GM21717 (cell line): ENCODE measurements around the gene MOSMO.

Source experiments
- ATAC-seq: cut with Tn5 transposase; IDR thresholded peaks from one replicate; pipeline ENCODE4 v1.9.1; 2021; ENCODE audit warnings: mild to moderate bottlenecking, moderate library complexity; ENCODE audit not compliant: unreplicated experiment

MOSMO gene

DNA sequence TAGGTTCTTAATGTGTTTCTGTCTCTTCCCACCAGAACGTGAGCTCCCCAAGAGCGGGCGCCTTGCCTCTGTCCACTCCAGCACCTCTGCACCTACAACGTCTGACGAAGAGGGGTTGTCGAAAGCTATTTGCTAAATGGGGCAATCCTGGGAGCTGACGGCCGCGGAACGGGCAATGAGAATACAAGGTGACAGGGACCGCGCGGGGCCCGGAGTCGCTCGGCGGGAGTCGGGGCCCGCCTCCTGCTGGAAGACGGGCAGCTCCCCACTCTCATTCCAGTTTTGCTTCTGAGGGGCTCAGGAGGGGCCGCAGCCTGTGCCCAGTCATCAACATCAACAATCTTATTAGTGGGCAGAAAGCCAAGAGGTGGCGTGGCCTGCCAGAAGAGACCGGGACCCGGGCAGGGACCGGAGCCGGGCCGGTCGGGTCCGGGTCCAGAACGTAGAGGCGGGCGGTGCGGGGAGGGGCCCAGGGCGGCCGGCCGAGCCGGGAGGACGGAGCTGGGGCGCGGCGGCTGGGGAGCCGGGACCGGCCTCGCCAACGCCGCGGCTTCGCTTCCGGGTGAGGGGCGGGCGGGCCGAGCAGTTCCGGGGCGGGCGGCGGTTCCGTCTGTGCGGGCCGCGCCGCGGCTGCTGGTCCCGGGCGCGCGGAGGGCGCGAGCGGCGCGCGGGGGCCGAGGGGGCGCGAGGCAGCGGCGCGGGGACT lies at the start of gene MOSMO:
MOSMO (plus strand) TSS at position 603 of the 706 bp plus-strand sequence. CDS start 191 bp downstream, outside the sequence.
- ATAC-seq = peak; percentile 61

DNA sequence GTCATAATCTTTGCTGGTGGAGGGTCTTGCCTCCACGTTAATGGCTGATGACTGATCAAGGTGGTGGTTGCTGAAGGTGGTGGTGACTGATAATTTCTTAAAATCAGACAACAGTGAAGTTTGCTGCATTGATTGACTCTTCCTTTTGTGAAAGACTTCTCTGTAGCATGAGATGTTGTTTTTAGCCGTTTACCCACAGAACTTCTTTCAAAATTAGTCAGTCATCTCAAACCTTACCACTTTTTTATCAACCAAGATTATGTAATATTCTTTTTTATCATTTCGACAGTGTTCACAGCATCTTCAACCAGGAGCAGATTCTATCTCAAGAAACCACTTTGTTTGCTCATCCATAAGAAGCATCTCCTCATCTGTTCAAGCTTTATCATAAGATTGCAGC lies 48.9 kb upstream of the MOSMO start:
- ATAC-seq = no peak

DNA sequence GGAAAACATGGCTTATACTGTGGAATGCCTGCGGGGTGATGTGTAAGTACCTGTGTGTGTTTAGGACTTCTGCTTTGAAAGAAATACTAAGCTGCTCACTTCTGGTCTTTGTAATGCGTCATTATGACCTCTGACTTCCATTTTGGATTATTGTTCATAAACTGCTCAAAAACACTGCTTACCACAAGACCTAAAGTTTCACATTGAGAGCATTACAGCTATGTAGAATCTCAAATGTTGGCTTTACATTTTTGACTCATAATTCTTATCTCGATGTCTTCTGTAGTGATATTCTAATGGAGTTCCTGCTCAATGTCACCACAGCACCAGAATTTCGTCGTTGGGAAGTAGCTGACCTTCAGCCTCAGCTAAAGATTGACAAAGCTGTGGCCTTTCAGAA lies 45.4 kb upstream of the MOSMO start:
- ATAC-seq = no peak

- ATAC-seq = no peak
These were observed 44.0 kb upstream of the MOSMO start for GRCh38 chr16:21963887-21964286.

DNA sequence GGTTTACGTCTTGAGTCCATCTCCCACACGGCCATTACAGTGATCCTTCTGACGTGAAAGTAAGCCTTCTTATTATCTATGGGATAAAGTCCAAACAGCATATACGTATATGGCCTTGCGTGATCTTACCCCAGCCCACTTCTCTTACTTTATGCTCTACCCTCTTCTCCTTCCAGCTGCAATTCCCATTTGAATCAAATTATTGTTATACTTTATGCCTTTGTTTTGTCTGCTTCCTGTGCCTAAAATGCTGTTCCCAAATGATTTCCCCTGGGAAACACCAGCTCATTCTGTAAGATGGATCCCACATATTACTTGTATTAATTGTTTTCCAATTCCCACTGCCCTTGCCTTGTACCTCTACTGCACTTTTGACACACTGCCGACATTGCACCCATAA lies 43.6 kb upstream of the MOSMO start:
- ATAC-seq = no peak

- no peak for ATAC-seq
These were observed 36.1 kb upstream of the MOSMO start for GRCh38 chr16:21971856-21972255.

- ATAC-seq = no peak
These were observed 34.0 kb upstream of the MOSMO start for GRCh38 chr16:21973945-21974344.

GRCh38 chr16:21980032-21980431 lies 27.9 kb upstream of the MOSMO start:
- no peak for ATAC-seq

DNA sequence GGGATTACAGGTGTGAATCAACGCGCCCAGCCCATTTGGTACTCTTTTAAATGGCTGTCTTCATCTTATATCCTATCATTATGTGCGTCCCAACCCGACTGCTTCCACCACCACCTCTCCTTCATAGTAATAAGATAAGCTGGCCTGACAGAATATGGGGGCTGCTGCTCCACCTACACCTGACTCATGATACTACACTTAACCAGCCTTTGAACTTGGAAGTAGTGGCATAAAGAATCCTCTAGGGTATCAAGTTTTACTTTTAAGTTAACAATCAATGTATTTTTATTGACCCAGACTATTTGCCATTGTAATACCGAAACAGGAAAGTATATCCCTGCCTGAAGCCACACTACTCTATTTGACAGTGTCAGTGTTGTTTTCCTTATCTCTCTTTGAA lies 25.8 kb upstream of the MOSMO start:
- ATAC-seq = no peak

GRCh38 chr16:21984062-21984461 lies 23.8 kb upstream of the MOSMO start:
- ATAC-seq = no peak

DNA sequence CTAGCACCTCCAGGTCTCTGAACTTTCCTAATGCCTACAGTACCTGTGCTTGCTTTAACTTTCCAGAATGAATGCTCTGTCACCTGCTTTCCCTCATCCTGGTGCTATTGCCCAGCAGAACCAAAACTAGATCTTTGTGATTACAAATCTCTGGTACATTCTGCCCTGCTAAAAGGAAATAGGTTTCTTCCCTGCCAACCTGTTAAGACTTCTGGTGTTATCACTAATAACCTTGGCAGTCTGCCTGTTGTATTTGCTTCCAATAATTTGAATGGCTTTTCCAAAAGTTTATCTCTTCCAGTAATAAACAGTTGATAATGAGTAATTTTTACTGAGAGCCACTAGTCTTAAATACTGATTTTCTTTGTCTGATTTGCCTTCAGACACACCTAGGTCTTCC lies 22.4 kb upstream of the MOSMO start:
- ATAC-seq = no peak

- no peak for ATAC-seq
These were observed 21.1 kb upstream of the MOSMO start for GRCh38 chr16:21986692-21987246.

- no peak for ATAC-seq
These were observed 20.4 kb upstream of the MOSMO start for GRCh38 chr16:21987498-21987897.

DNA sequence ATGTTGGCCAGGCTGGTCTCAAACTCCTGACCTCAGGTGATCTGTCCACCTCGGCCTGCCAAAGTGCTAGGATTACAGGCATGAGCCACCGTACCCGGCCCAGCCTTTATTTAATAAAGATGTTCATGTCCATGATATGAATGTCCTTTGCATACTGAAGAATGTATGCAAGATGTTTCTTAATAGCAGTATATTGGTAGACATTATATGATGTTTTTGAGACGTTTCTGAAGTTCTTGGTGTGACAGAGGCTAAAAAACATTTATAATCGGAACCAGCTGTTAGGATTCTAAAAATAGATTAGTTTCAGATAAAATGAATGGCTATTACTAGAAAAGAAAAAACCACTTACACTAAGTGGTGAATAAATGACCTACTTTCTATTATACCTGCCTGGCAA lies 18.8 kb upstream of the MOSMO start:
- no peak for ATAC-seq

- ATAC-seq = no peak
These were observed 18.2 kb upstream of the MOSMO start for GRCh38 chr16:21989751-21990150.

DNA sequence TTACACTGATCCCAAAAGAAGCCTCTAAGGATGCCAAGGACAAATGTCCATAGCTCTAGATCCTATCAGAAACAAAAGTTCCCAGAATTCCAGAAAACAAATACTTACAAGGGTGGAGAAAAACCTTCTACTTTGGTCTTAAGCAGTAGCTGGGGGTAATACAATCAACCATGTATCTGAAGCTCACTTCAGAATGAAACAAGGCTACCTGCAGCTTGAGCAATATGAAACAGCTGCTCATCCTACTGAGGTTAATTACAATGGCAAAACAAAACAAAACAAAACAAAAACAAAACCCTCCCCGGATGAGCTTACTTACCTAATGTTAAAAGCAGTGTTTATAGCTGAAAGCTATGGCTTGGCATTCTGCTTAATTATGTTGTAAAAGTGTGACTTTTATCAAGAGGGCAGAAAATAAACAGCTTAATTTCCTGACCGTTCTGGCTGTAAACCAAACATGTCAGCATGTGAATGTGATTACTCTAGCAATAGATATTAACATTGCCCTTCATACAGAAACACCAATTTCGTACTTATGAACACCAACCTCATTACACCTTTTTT lies 17.4 kb upstream of the MOSMO start:
- ATAC-seq = no peak

GRCh38 chr16:21991621-21992020 lies 16.3 kb upstream of the MOSMO start:
- no peak for ATAC-seq

DNA sequence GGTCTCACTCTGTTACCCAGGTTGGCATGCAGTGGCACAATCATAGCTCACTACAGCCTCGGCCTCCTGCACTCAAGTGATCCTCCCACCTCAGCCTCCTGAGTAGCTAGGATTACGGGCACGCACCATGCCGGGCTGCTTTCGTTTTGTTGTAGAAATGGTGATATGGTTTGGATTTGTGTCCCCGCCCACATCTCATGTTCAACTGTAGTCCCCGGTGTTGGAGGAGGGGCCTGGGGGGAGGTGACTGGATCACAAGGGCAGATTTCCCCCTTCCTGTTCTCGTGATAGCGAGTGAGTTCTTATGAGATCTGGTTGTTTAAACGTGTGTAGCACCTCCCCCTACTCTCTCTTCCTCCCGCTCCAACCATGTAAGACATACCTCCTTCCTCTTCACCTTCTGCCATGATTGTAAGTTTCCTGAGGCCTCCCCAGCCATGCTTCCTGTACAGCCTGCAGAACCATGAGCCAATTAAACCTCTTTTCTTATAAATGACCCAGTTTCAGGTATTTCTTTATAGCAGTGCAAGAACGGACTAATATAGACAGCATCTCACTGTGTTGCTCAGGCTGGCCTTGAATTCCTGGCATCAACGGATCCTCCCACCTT lies 12.9 kb upstream of the MOSMO start:
- no peak for ATAC-seq

- ATAC-seq = no peak
These were observed 10.8 kb upstream of the MOSMO start for GRCh38 chr16:21996923-21997696.

- no peak for ATAC-seq
These were observed 10.0 kb upstream of the MOSMO start for GRCh38 chr16:21997697-21998480.

- no peak for ATAC-seq
These were observed 6.3 kb upstream of the MOSMO start for GRCh38 chr16:22001591-22001990.
